Osteoblast (primary cell): ENCODE measurements around the gene COPS6. TPM values are rescaled to one million over a fixed set of nuclear protein-coding genes. Genes with fewer than 3 reads are reported as not detected.
A peak's percentile ranks its signal among the peaks of the same experiment; 100 is the strongest.

Experiments used
- DNase-seq: peaks from one replicate; pipeline ENCODE4 v3.0.0; 2011; ENCODE audit warnings: low spot score, mixed read lengths; ENCODE audit not compliant: insufficient read length; ENCODE audit errors: missing footprints
- H2AFZ ChIP-seq: 2 replicates; pipeline ENCODE4 v1.6.0; 2011; ENCODE audit warnings: mild to moderate bottlenecking, low read length
- H3K27ac ChIP-seq: 2 replicates; pipeline ENCODE4 v1.5.1; 2011; ENCODE audit warnings: mild to moderate bottlenecking, low read depth, low read length, moderate library complexity
- H3K27me3 ChIP-seq: 2 replicates; pipeline ENCODE4 v1.6.0; 2012; ENCODE audit warnings: mild to moderate bottlenecking, control low read depth, inconsistent platforms, low read length, moderate library complexity; ENCODE audit not compliant: insufficient read depth
- H3K36me3 ChIP-seq: 2 replicates; pipeline ENCODE4 v1.5.1; 2011; ENCODE audit warnings: mild to moderate bottlenecking, low read length, control low read depth, moderate library complexity; ENCODE audit not compliant: insufficient read depth
- H3K4me1 ChIP-seq: 2 replicates; pipeline ENCODE4 v1.5.1; 2011; ENCODE audit warnings: mild to moderate bottlenecking, low read length, control low read depth, moderate library complexity; ENCODE audit not compliant: insufficient read depth
- H3K4me2 ChIP-seq: 2 replicates; pipeline ENCODE4 v1.6.0; 2011; ENCODE audit warnings: mild to moderate bottlenecking, low read length; ENCODE audit not compliant: insufficient read depth
- H3K4me3 ChIP-seq: fragments of 200-600 bp; sonication (generic); 3 replicates; pipeline ENCODE4 v1.5.1; 2012; ENCODE audit warnings: mild to moderate bottlenecking, low read length, inconsistent platforms; ENCODE audit not compliant: insufficient read depth
- H3K79me2 ChIP-seq: 2 replicates; pipeline ENCODE4 v1.6.0; 2012; ENCODE audit warnings: mild to moderate bottlenecking, low read length, control low read depth, inconsistent platforms; ENCODE audit not compliant: insufficient read depth
- H3K9me3 ChIP-seq: 2 replicates; pipeline ENCODE4 v1.5.1; 2011; ENCODE audit warnings: low read depth, low read length, control low read depth
- H4K20me1 ChIP-seq: 2 replicates; pipeline ENCODE4 v1.6.0; 2012; ENCODE audit warnings: mild to moderate bottlenecking, low read length, control low read depth; ENCODE audit not compliant: insufficient read depth
- total RNA-seq: library from RNA; depleted of rRNA; stranded (reverse); fragments of >200 nt; gene quantifications from 2 replicates; pipeline ENCODE4 v1.2.3, GENCODE V29; 2012
- TF ChIP-seq, protein P1 (sequence below): IDR thresholded peaks from 2 replicates; pipeline ENCODE4 v1.5.1; 2011; ENCODE audit warnings: mild to moderate bottlenecking, low read depth, low read length, moderate library complexity; ENCODE audit errors: extremely low read depth

COPS6 gene
- total RNA-seq, 1 donor = 45.6 TPM

DNA sequence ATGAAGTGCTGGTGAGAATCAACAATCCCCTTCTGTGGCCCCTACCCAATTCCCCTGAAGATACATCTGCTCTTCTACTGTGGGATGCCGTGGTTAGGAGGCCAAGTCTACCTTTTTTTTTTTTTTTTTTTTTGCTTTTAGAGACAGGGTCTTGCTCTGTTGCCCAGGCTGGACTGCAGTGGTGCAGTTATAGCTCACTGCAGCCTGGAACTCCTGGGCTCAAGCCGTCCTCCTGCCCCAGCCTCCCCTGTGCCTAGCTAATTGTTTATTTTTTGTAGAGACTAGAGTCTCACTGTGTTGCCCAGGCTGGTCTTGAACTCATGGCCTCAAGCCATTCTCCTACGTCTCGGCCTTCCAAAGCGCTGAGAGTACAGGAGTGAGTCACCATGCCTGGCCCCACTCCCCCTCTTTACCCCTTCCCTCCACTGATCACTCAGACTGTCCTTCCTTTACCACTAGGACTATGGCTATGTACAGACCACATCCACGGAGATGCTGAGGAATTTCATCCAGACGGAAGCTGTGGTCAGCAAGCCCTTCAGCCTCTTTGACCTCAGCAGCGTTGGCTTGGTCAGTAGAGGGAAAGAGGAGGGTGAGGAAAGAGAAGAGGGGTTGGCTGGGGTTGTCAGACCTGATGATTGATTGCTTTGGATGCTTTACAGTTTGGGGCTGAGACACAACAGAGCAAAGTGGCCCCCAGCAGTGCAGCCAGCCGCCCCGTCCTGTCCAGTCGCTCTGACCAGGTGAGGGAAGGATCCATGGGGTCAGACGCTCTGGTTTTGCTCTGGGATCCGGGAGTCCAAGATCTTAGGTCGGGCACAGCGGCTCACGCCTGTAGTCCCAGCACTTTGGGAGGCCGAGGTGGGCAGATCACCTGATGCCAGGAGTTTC lies 14.4 kb downstream of the COPS6 start:
- Histone ChIP-seq H3K27ac (peak overlapping the region; percentile 72), H3K4me3 (peak overlapping the region; percentile 90), H3K4me1 (peaks cover 25% of the 10 kb centered on the region), H3K27me3 (no peaks in the 10 kb centered on the region), H3K36me3 (peaks cover 48% of the 10 kb centered on the region), H3K79me2 (peaks cover 29% of the 10 kb centered on the region), H2AFZ (no peak overlapping the region), H3K4me2 (peak overlapping the region; percentile 97), H3K9me3 (no peaks in the 10 kb centered on the region), H4K20me1 (no peaks in the 10 kb centered on the region)
- DNase-seq = peak; percentile 99
- TF ChIP-seq, protein P1, sequence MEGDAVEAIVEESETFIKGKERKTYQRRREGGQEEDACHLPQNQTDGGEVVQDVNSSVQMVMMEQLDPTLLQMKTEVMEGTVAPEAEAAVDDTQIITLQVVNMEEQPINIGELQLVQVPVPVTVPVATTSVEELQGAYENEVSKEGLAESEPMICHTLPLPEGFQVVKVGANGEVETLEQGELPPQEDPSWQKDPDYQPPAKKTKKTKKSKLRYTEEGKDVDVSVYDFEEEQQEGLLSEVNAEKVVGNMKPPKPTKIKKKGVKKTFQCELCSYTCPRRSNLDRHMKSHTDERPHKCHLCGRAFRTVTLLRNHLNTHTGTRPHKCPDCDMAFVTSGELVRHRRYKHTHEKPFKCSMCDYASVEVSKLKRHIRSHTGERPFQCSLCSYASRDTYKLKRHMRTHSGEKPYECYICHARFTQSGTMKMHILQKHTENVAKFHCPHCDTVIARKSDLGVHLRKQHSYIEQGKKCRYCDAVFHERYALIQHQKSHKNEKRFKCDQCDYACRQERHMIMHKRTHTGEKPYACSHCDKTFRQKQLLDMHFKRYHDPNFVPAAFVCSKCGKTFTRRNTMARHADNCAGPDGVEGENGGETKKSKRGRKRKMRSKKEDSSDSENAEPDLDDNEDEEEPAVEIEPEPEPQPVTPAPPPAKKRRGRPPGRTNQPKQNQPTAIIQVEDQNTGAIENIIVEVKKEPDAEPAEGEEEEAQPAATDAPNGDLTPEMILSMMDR = no peak

DNA sequence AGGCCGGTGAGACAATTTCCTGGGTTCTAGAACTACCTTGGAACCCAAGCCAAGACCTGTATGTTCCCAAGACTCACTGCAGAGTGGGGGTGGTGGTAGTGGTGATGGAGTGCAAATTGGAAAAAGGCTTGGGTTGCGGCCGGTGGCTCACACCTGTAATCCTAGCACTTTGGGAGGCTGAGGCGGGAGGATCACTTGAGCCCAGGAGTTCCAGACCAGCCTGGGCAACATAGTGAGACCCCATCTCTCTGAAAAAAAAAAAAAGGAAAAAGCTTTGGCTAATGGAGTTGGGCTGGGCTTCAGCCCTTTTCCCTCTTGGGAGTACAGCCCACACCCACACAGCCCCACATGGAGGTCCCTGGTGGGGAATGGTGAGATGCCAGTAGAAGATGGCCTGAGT lies 16.8 kb downstream of the COPS6 start:
- no peaks in the 10 kb centered on the region for H4K20me1 ChIP-seq
- no peak overlapping the region for H3K4me3 ChIP-seq
- no peak for DNase-seq
- H3K27me3 ChIP-seq = no peaks in the 10 kb centered on the region
- no peak overlapping the region for H3K27ac ChIP-seq
- H3K36me3 ChIP-seq = peaks cover 48% of the 10 kb centered on the region
- no peak overlapping the region for H3K4me2 ChIP-seq
- H3K9me3 ChIP-seq = no peaks in the 10 kb centered on the region
- peaks cover 16% of the 10 kb centered on the region for H3K4me1 ChIP-seq
- TF ChIP-seq, protein P1 = no peak
- no peak overlapping the region for H2AFZ ChIP-seq
- peaks cover 7% of the 10 kb centered on the region for H3K79me2 ChIP-seq

DNA sequence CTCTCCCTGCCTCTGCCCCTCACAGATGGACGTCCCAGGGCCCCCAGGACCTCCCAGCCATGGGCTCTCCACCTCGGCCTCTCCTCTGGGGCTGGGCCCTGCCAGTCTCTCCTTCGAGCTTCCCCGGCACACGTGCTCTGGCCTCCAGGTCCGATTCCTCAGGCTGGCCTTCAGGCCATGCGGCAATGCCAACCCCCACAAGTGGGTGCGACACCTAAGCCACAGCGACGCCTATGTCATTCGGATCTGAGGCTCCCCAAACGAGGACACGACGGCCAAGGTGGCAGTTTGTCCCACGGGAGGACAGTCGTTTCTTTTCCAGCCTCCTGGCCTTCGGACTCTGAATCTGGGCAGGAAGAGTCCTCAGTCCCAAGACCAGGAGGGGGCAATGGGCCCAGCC lies 17.9 kb downstream of the COPS6 start:
- Histone ChIP-seq H3K9me3 (no peaks in the 10 kb centered on the region), H3K4me2 (no peak overlapping the region), H3K27me3 (no peaks in the 10 kb centered on the region), H3K79me2 (peaks cover 2% of the 10 kb centered on the region), H3K4me1 (peaks cover 13% of the 10 kb centered on the region), H4K20me1 (no peaks in the 10 kb centered on the region), H3K4me3 (no peak overlapping the region), H3K27ac (no peak overlapping the region), H2AFZ (no peak overlapping the region), H3K36me3 (peaks cover 56% of the 10 kb centered on the region)
- no peak for DNase-seq
- TF ChIP-seq, protein P1 = no peak

DNA sequence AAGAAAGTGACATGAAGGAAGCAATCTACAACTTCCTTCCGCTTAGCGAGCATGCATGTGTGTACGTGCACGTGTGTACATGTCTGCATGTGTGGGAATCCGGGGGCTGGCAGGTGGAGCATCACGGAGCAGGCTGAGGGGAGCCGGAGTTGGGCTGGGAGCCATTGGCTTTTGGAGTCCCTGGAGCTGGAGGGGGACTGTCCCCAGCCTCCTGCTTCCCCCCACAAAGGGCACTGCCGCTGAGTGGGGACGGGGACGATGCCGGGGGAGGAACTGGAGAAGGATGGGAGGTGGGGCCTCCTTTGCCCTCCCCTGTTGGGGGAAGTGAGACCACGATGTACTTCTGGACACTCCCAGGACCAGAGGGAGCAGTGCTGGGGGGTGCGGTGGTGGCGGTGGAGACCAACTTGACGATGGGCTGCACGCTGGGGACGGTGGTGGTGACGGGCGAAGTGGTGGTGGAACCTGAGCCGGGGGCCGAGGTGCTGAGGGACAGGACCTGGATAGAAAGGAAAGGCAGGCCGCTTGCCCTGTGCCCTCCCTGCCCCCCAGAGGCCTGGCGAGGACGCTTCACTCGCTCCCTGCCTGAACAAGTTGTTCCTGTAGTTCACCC lies 18.5 kb downstream of the COPS6 start:
- DNase-seq = no peak
- H4K20me1 ChIP-seq = no peaks in the 10 kb centered on the region
- no peak overlapping the region for H3K27ac ChIP-seq
- H3K9me3 ChIP-seq = no peaks in the 10 kb centered on the region
- H3K4me1 ChIP-seq = peaks cover 13% of the 10 kb centered on the region
- H3K27me3 ChIP-seq = no peaks in the 10 kb centered on the region
- peaks cover 2% of the 10 kb centered on the region for H3K79me2 ChIP-seq
- TF ChIP-seq, protein P1 = no peak
- H3K4me3 ChIP-seq = no peak overlapping the region
- no peak overlapping the region for H3K4me2 ChIP-seq
- peaks cover 57% of the 10 kb centered on the region for H3K36me3 ChIP-seq
- no peak overlapping the region for H2AFZ ChIP-seq
